Fibroblast of lung (primary cell): ENCODE data around the gene SRPK3.

ENCODE experiments used
- EZH2 ChIP-seq: IDR thresholded peaks from 2 replicates; pipeline ENCODE4 v1.5.1; 2012; ENCODE audit warnings: low read length, control low read depth, mild to moderate bottlenecking; ENCODE audit errors: missing control alignments
- TF ChIP-seq, protein P1 (sequence below), 2 donors: IDR thresholded peaks in 1 of 2; conservative IDR thresholded peaks in 1 of 2; 1 replicate in 1 of 2; 2 replicates in 1 of 2; pipeline ENCODE4 v1.5.1; 2011 to 2012; ENCODE audit warnings: low read length in 2 of 2, control low read depth in 1 of 2, inconsistent platforms in 1 of 2, low read depth in 1 of 2, mild to moderate bottlenecking in 1 of 2

DNA sequence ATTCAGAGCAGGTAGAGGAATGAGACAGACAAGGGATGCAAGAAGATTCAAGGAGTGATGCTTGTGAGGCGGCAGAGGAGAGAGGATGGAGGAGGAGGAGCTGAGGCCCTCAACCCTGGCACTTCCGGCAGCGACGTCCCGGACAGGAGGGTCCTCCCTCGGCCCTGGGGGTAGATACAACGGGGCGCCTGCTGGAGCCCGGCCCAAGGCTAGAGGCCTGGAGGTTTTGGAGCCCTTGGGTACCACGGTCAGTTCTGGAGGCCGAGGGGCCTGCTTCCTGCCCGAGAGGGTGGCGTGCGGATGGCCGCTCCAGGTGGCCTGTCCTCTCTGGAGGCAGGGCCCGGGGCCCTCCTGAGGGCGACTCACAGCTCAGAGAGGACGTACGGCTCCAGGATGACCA is 27.1 kb downstream of the SRPK3 start:
- TF ChIP-seq, protein P1, sequence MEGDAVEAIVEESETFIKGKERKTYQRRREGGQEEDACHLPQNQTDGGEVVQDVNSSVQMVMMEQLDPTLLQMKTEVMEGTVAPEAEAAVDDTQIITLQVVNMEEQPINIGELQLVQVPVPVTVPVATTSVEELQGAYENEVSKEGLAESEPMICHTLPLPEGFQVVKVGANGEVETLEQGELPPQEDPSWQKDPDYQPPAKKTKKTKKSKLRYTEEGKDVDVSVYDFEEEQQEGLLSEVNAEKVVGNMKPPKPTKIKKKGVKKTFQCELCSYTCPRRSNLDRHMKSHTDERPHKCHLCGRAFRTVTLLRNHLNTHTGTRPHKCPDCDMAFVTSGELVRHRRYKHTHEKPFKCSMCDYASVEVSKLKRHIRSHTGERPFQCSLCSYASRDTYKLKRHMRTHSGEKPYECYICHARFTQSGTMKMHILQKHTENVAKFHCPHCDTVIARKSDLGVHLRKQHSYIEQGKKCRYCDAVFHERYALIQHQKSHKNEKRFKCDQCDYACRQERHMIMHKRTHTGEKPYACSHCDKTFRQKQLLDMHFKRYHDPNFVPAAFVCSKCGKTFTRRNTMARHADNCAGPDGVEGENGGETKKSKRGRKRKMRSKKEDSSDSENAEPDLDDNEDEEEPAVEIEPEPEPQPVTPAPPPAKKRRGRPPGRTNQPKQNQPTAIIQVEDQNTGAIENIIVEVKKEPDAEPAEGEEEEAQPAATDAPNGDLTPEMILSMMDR (conservative IDR thresholded peaks at IDR 0.05 in 1 of 2, IDR thresholded peaks at IDR 0.05 in 1 of 2; ENCODE audit: low read depth in 1 of 2, low read length in 2 of 2): no peak
- TF ChIP-seq EZH2: no peak
